HG02678 (cell line): Measurements from ENCODE around the gene CCDC60.

Source experiments
- ATAC-seq: cut with Tn5 transposase; IDR thresholded peaks from one replicate; pipeline ENCODE4 v1.9.1; 2021; ENCODE audit warnings: mild to moderate bottlenecking, moderate library complexity; ENCODE audit not compliant: unreplicated experiment

CCDC60 gene

GRCh38 chr12:119440803-119441360 is 106.4 kb downstream of the CCDC60 start:
- ATAC-seq: no peak

GRCh38 chr12:119444462-119445044 is 110.0 kb downstream of the CCDC60 start:
- ATAC-seq: no peak

GRCh38 chr12:119446459-119446858 is 111.9 kb downstream of the CCDC60 start:
- ATAC-seq: no peak

GRCh38 chr12:119447126-119447525 is 112.6 kb downstream of the CCDC60 start:
- ATAC-seq: no peak

GRCh38 chr12:119447618-119448017 is 113.1 kb downstream of the CCDC60 start:
- no peak for ATAC-seq

- ATAC-seq: no peak
These were observed 114.1 kb downstream of the CCDC60 start for GRCh38 chr12:119448611-119449131.

- no peak for ATAC-seq
These were observed 116.2 kb downstream of the CCDC60 start for GRCh38 chr12:119450771-119451170.

GRCh38 chr12:119456824-119457223 is 122.3 kb downstream of the CCDC60 start:
- ATAC-seq: no peak

GRCh38 chr12:119457271-119457670 is 122.7 kb downstream of the CCDC60 start:
- ATAC-seq: no peak

- ATAC-seq: no peak
These were observed 125.0 kb downstream of the CCDC60 start for GRCh38 chr12:119459481-119459880.

- ATAC-seq: no peak
These were observed 126.3 kb downstream of the CCDC60 start for GRCh38 chr12:119460876-119461275.

GRCh38 chr12:119461636-119462214 is 127.2 kb downstream of the CCDC60 start:
- ATAC-seq: no peak

- no peak for ATAC-seq
These were observed 128.8 kb downstream of the CCDC60 start for GRCh38 chr12:119463211-119463926.

GRCh38 chr12:119468296-119468695 is 133.8 kb downstream of the CCDC60 start:
- no peak for ATAC-seq

- no peak for ATAC-seq
These were observed 141.1 kb downstream of the CCDC60 start for GRCh38 chr12:119475650-119476049.

GRCh38 chr12:119476951-119477350 is 142.4 kb downstream of the CCDC60 start:
- ATAC-seq: no peak

GRCh38 chr12:119479121-119479561 is 144.6 kb downstream of the CCDC60 start:
- no peak for ATAC-seq

- no peak for ATAC-seq
These were observed 146.0 kb downstream of the CCDC60 start for GRCh38 chr12:119480551-119480950.

GRCh38 chr12:119486599-119487154 is 152.1 kb downstream of the CCDC60 start:
- ATAC-seq: no peak

- no peak for ATAC-seq
These were observed 157.3 kb downstream of the CCDC60 start for GRCh38 chr12:119491814-119492213.

- ATAC-seq: no peak
These were observed 165.7 kb downstream of the CCDC60 start for GRCh38 chr12:119500209-119500608.
